ENCODE data around the gene LYZ. TPM values are rescaled to one million over a fixed set of nuclear protein-coding genes. Genes with fewer than 3 reads are reported as not detected.

The LYZ gene
- total and polyA plus RNA-seq, 2 donors (not counting 3 experiments of a cell fraction or from before 2014, with no cell fraction given): not detected

GRCh38 chr12:69350777-69351176, 2.6 kb downstream of the LYZ start:
- H3K4me3 ChIP-seq (replicated peaks in 1 of 3; ENCODE audit: insufficient read depth in 1 of 3, low read depth in 1 of 3, low read length in 3 of 3): no peak overlapping the region
- H3K4me1 ChIP-seq (ENCODE audit: control insufficient read depth, extremely low read depth, insufficient read depth, low read length): no peaks in the 10 kb centered on the region
- H3K9me3 ChIP-seq (replicated peaks; ENCODE audit: control insufficient read depth, insufficient read depth, low read length): no peaks in the 10 kb centered on the region
- H2AFZ ChIP-seq (ENCODE audit: low read depth, low read length): no peak overlapping the region
- no peak overlapping the region for H3K27ac ChIP-seq (ENCODE audit: insufficient read depth, low read depth, low read length)
- ChIA-PET CTCF (interaction anchor here (1.7 kb wide), 1 partner anchor 220 kb away, joined by 4 read pairs; no protein-coding TSS in a partner anchor), POLR2A (no interaction called here)
- H3K4me2 ChIP-seq (ENCODE audit: insufficient read depth, low read length): no peak overlapping the region
- intact Hi-C loops (cut with micrococcal nuclease): no loop called here
- TF ChIP-seq EZH2 (IDR thresholded peaks at IDR 0.05; ENCODE audit: borderline replicate concordance, low read depth, low read length, severe bottlenecking) (no peak), FOS (IDR thresholded peaks at IDR 0.05; ENCODE audit: borderline replicate concordance, insufficient read depth, low read length) (no peak), JUN (IDR thresholded peaks at IDR 0.05; ENCODE audit: borderline replicate concordance, insufficient read depth, insufficient read length, low read depth) (no peak), CTCF (IDR thresholded peaks at IDR 0.05; ENCODE audit: extremely low read depth in 1 of 2, insufficient read depth in 1 of 2, low read depth in 1 of 2, low read length in 2 of 2) (no peak), MAX (IDR thresholded peaks at IDR 0.05; ENCODE audit: insufficient read depth, insufficient read length) (no peak), MYC (IDR thresholded peaks at IDR 0.05; ENCODE audit: low read depth, low read length) (no peak), POLR2AphosphoS5 (IDR thresholded peaks at IDR 0.05; ENCODE audit: insufficient read depth, low read depth, low read length) (no peak)
- H4K20me1 ChIP-seq (replicated peaks; ENCODE audit: control insufficient read depth, extremely low read depth, insufficient read depth, low read length): no peaks in the 10 kb centered on the region
- DNase-seq (ENCODE audit: low read depth, low spot score) (no peak), FAIRE-seq (no peak)
- dilution Hi-C loops (cut with MboI; ENCODE audit: extremely low pct_ligation_motif_present, low sequenced_read_pairs): no loop called here
- H3K9me1 ChIP-seq (replicated peaks; ENCODE audit: control insufficient read depth, extremely low read depth, insufficient read depth, low read length): no peaks in the 10 kb centered on the region
- no TSS peak for BruUV-seq (replicated peaks)
- no peaks in the 10 kb centered on the region for H3K36me3 ChIP-seq (ENCODE audit: control insufficient read depth in 2 of 2, extremely low read depth in 1 of 2, insufficient read depth in 2 of 2, low read length in 2 of 2)
- peaks cover 0 to 5% of the 10 kb centered on the region in 2 experiments for H3K27me3 ChIP-seq (ENCODE audit: control insufficient read depth in 2 of 2, insufficient read depth in 2 of 2, low read length in 2 of 2)
- no peak overlapping the region for H3K9ac ChIP-seq (replicated peaks; ENCODE audit: extremely low read depth, insufficient read depth, low read length)
- no peaks in the 10 kb centered on the region for H3K79me2 ChIP-seq (ENCODE audit: control insufficient read depth, insufficient read depth, low read length)
